HG03280 (cell line): ENCODE measurements around the gene CWF19L2.

Experiments used
- ATAC-seq: cut with Tn5 transposase; IDR thresholded peaks from one replicate; pipeline ENCODE4 v1.9.1; 2021; ENCODE audit warnings: mild to moderate bottlenecking, moderate library complexity; ENCODE audit not compliant: unreplicated experiment

CWF19L2 gene

GRCh38 chr11:107316426-107316825, 141.2 kb downstream of the CWF19L2 start:
- ATAC-seq, result no peak

- no peak for ATAC-seq
These were observed 149.6 kb downstream of the CWF19L2 start for GRCh38 chr11:107307991-107308390.

- ATAC-seq, result no peak
These were observed 155.7 kb downstream of the CWF19L2 start for GRCh38 chr11:107301878-107302277.

- no peak for ATAC-seq
These were observed 163.8 kb downstream of the CWF19L2 start for GRCh38 chr11:107293677-107294344.

GRCh38 chr11:107282195-107282594, 175.4 kb downstream of the CWF19L2 start:
- no peak for ATAC-seq
